HuH-7.5 (cell line): ENCODE measurements around the gene CDH24.

ENCODE experiments used
- DNase-seq: peaks from one replicate; pipeline ENCODE4 v3.0.0; 2011; ENCODE audit warnings: low spot score

Gene CDH24, protein sequence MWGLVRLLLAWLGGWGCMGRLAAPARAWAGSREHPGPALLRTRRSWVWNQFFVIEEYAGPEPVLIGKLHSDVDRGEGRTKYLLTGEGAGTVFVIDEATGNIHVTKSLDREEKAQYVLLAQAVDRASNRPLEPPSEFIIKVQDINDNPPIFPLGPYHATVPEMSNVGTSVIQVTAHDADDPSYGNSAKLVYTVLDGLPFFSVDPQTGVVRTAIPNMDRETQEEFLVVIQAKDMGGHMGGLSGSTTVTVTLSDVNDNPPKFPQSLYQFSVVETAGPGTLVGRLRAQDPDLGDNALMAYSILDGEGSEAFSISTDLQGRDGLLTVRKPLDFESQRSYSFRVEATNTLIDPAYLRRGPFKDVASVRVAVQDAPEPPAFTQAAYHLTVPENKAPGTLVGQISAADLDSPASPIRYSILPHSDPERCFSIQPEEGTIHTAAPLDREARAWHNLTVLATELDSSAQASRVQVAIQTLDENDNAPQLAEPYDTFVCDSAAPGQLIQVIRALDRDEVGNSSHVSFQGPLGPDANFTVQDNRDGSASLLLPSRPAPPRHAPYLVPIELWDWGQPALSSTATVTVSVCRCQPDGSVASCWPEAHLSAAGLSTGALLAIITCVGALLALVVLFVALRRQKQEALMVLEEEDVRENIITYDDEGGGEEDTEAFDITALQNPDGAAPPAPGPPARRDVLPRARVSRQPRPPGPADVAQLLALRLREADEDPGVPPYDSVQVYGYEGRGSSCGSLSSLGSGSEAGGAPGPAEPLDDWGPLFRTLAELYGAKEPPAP

DNA sequence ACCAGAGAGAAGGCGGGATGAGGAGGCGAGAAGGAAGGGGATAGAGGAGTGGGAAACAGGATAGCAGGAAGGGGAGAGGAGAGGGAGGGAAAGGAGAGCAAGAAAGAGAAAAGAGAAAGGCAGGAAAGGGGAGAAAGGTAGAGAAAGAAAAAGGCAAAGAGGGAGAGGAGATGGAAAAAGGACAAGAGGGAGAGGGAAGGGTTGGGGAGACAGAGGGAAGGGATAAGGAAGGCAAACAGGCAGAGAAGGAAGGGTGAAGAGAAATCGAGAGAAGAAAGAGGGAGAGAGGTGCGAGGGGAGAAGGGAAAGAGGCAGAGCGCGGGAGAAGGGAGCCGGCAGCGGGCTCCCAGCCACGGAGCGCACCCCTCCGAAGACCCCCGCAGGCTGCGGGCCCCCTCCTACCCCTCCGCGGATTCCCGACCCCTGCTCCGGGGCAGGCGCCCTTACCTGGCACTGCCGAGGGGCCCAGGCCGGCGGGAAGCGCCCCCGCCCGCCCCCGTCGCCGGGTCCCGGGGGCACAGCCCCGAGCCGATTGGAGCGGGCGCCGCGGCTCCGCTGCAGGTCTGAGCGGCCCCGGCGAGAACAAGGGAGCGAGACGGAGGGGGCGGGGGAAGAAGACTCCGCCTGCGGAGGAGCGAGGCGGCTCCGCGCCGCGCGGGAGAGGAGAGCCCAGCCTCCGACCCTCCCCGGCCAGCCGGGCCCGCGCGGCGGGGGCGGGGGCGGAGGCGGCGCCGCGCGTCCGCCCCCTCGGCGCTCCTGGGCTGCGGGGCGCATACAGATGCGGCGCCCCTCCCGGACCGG lies at the start of gene CDH24:
CDH24 (minus strand) TSS at position 565 of the 801 bp plus-strand sequence. CDS start 1,787 bp downstream, outside the sequence.
- DNase-seq, result peak; percentile 83

- no peak for DNase-seq
Observed at GRCh38 chr14:23106747-23107045, 49.4 kb upstream of the CDH24 start.

- DNase-seq, result no peak
Observed at GRCh38 chr14:23105348-23105824, 48.1 kb upstream of the CDH24 start.

GRCh38 chr14:23104591-23105347 lies 47.4 kb upstream of the CDH24 start, which contains the start of gene CIROP:
CIROP (minus strand) TSS chr14:23104989; CDS start chr14:23104920, 69 bp downstream.
- DNase-seq, result no peak

GRCh38 chr14:23104070-23104590 lies 46.8 kb upstream of the CDH24 start:
- DNase-seq, result no peak

DNA sequence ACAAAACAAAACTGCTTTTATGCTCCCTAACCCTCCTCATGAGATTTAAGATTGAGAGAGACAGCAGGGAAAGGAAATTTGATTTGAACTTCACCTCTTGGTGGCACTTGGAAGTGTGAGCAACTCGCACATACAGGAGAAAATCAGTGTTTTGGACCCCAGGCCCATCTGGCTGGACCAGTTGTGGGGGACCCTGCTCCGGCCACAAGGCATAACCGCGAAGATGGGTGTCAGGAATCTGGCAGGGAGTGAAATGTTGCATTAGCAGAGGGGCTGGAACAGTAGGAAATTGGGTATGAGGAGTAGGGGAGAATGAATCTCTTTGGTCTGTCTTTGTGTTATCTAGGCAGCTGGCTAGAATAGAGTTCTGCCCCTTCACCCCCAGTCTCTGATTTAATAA lies 46.3 kb upstream of the CDH24 start:
- DNase-seq, result no peak

DNA sequence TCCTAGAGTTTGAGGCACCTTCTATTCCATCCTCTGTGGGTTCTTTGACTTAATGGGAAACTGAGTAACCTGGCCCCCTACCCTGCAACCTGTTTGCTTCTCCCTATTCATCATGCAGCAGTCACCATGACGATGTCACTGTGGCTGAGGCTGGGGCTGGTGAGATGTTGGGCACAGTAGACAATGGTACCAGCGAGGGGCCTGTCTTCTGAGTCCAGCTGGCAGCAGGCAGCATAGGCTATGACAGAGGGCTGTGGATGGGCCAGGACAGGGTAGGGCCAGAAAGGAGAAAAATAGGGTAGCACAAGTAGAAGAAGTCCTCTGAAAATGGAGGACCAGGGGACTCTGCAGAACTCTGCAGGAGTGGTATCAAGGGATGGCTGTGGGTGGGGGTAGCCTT lies 45.5 kb upstream of the CDH24 start:
- DNase-seq, result no peak

- DNase-seq, result no peak
Observed at GRCh38 chr14:23101986-23102625, 44.8 kb upstream of the CDH24 start.

GRCh38 chr14:23101213-23101970 lies 44.1 kb upstream of the CDH24 start:
- no peak for DNase-seq

- DNase-seq, result no peak
Observed at GRCh38 chr14:23099212-23099861, 42.0 kb upstream of the CDH24 start.

DNA sequence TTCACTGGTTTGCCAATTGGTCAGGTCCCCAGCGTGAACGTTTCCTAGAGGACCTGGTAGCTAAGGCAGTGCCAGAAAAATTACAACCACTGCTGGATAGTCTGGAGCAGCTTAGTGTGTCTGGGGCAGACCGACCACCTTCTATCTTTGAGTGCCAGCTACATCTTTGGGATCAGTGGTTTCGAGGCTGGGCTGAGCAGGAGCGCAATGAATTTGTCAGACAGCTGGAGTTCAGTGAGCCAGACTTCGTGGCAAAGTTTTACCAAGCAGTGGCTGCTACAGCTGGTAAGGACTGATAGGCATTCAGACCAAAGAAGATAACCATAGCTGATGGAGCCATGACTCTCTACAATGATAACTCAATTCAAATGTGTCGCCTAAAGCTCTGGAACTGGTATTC lies 40.5 kb upstream of the CDH24 start:
- DNase-seq, result no peak

DNA sequence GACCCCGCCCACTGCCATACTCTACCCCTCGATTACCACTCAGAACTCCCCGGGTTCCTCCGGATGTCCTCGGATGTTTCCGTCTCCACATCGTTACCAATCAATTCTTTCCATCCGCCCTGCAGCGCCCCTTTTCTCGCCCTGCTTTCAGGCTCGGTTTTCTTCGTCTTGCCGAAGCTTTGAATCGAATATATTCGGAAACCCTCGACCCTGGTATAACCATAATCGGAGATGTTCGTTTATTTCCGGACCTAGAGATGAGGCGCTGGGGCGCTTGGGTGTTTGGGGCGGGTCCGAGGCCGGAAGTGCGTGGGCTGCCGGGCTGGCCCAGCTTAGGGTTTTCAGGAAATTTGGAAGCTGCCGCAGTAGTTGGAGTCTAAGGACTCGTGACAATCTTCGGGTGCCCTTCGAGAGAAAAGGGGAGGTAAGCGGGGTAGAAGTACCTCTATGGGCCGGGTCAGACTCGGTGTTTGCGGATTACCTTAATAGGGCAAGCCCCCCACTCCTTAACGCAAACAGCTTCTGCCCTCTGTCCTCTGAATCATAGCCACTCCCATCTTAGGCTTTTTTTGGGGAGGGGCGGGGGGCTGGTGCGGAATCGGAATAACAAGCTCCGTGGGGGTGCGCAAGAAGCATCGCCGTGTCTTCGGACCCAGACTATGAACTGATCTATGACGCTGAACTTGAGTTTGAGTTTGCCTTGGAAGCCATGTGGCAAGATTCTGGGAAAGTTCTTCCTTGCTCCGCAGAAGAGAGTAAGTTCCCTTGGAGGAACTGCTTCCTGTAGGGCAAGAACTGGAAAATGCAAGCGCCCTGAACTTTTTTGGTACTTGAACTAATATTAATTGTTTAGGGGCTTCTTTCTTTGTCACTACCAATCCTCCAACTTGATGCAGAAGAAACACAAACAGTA lies 38.1 kb upstream of the CDH24 start, which contains the start of gene C14orf119:
C14orf119 (plus strand) TSS at position 310 of the 913 bp plus-strand sequence. CDS start 2,154 bp downstream, outside the sequence.
- DNase-seq, result peak; percentile 90

DNA sequence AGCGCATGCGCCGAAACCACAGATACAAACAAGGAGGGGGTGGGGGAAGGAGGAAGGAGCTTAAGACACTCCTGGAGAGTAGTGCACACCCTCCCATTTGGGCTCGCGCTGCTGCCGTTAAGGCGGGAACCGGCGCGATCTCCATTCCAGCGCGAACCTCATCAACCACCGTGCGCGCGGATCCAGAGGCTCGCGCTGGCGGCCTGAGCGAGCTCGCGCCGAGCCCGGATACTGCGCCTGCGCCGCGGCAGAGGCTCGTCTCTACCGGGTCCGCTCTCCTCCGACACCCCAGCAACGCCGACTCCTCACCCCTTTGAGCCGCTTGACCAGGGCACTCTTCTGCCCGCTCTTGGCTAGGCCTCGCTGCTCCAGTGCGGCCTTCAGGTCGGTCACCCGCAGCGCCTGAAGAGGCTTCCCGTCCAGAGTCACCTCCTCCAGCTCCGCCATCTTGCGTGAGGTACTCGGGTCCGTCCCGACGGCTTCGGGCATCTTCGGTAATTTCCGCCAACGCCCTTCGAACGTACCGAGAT lies 37.4 kb upstream of the CDH24 start, which contains the start of gene ACIN1:
ACIN1 (minus strand) TSS at position 471 of the 530 bp plus-strand sequence; CDS start at position 447, 24 bp downstream.
- DNase-seq, result peak; percentile 75

DNA sequence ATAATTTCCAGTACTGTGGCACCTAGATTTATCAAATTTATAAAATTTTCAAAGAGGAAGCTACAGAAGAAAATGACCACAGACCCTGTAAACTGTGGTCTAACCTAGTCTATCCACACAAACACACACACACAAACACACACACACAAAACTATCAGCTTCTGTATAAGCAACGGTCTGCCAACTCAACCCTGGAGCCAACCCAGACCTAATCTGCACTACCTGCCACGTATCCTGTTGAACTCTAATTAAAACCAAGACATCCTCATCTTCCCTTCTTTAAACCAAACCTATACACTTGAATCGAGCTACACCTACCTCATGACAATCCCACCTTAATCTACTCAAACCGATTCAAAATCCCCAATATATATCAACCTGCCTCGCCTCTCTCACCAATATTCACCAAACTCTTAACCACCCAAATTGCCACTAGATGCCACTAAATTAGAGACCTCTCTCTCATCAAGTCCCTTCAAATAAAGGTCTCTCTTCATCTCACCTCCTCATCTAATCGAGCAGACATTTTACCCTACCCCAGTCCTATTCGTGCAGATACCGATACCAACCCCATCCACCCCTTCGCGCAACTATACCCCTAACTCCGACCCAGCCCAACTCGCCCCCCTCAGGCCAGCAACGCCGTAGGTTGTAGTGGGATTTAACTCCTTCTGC lies 36.8 kb upstream of the CDH24 start:
- DNase-seq, result no peak

- DNase-seq, result no peak
Observed at GRCh38 chr14:23093526-23093925, 36.2 kb upstream of the CDH24 start.

- DNase-seq, result no peak
Observed at GRCh38 chr14:23093104-23093503, 35.8 kb upstream of the CDH24 start.
